Type B pancreatic cell (in vitro differentiated cells): ENCODE measurements around the gene PDE4B. TPM values are rescaled to one million over a fixed set of nuclear protein-coding genes. Genes with fewer than 3 reads are reported as not detected.

ENCODE experiments used
- DNase-seq: peaks from one replicate; pipeline ENCODE4 v3.0.0; 2021; ENCODE audit warnings: mixed read lengths; ENCODE audit not compliant: unreplicated experiment; ENCODE audit errors: extremely low spot score
- H3K27ac Mint-ChIP-seq: 2 replicates; pipeline ENCODE4 v1.8.0; 2021; ENCODE audit warnings: mild to moderate bottlenecking, mixed read lengths
- H3K27me3 Mint-ChIP-seq: 2 replicates; pipeline ENCODE4 v1.8.0; 2021; ENCODE audit warnings: mixed read lengths
- H3K36me3 Mint-ChIP-seq: 2 replicates; pipeline ENCODE4 v1.8.0; 2021; ENCODE audit warnings: mixed read lengths
- H3K4me1 Mint-ChIP-seq: one replicate; pipeline ENCODE4 v1.8.0; 2021; ENCODE audit warnings: mixed read lengths; ENCODE audit not compliant: unreplicated experiment
- H3K4me3 Mint-ChIP-seq: 2 replicates; pipeline ENCODE4 v1.8.0; 2021; ENCODE audit warnings: mild to moderate bottlenecking, mixed read lengths
- H3K9me3 Mint-ChIP-seq: 2 replicates; pipeline ENCODE4 v1.8.0; 2021; ENCODE audit warnings: mixed read lengths
- total RNA-seq: library from RNA; stranded (reverse); gene quantifications from 2 replicates; pipeline ENCODE4 v1.2.1, GENCODE V29; 2021; ENCODE audit warnings: low replicate concordance
- TF ChIP-seq, protein P1 (sequence below): fragments of 200-600 bp; sonication (generic); conservative IDR thresholded peaks from 2 replicates; pipeline ENCODE4 v1.5.0; 2021; ENCODE audit warnings: antibody characterized with exemption, mild to moderate bottlenecking

Gene PDE4B
- total RNA-seq, 1 donor from 2014 or later, result 4.7 TPM

GRCh38 chr1:66386712-66387111 lies 594.0 kb downstream of the PDE4B start:
- TF ChIP-seq, protein P1, sequence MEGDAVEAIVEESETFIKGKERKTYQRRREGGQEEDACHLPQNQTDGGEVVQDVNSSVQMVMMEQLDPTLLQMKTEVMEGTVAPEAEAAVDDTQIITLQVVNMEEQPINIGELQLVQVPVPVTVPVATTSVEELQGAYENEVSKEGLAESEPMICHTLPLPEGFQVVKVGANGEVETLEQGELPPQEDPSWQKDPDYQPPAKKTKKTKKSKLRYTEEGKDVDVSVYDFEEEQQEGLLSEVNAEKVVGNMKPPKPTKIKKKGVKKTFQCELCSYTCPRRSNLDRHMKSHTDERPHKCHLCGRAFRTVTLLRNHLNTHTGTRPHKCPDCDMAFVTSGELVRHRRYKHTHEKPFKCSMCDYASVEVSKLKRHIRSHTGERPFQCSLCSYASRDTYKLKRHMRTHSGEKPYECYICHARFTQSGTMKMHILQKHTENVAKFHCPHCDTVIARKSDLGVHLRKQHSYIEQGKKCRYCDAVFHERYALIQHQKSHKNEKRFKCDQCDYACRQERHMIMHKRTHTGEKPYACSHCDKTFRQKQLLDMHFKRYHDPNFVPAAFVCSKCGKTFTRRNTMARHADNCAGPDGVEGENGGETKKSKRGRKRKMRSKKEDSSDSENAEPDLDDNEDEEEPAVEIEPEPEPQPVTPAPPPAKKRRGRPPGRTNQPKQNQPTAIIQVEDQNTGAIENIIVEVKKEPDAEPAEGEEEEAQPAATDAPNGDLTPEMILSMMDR, result no peak
- DNase-seq, result no peak
- no peak overlapping the region for H3K4me3 Mint-ChIP-seq
- no peaks in the 10 kb centered on the region for H3K36me3 Mint-ChIP-seq
- H3K27me3 Mint-ChIP-seq, result no peaks in the 10 kb centered on the region
- no peak overlapping the region for H3K27ac Mint-ChIP-seq
- no peaks in the 10 kb centered on the region for H3K4me1 Mint-ChIP-seq
- H3K9me3 Mint-ChIP-seq, result peaks cover 5% of the 10 kb centered on the region

GRCh38 chr1:66388913-66389312 lies 596.2 kb downstream of the PDE4B start:
- Mint-ChIP-seq H3K9me3 (peaks cover 5% of the 10 kb centered on the region), H3K27me3 (no peaks in the 10 kb centered on the region), H3K4me1 (no peaks in the 10 kb centered on the region), H3K4me3 (no peak overlapping the region), H3K27ac (no peak overlapping the region), H3K36me3 (no peaks in the 10 kb centered on the region)
- TF ChIP-seq, protein P1, result no peak
- DNase-seq, result no peak

GRCh38 chr1:66393586-66394287 lies 601.0 kb downstream of the PDE4B start:
- Mint-ChIP-seq H3K9me3 (no peaks in the 10 kb centered on the region), H3K4me3 (no peak overlapping the region), H3K27ac (no peak overlapping the region), H3K27me3 (peaks cover 4% of the 10 kb centered on the region), H3K36me3 (no peaks in the 10 kb centered on the region), H3K4me1 (no peaks in the 10 kb centered on the region)
- DNase-seq, result no peak
- TF ChIP-seq, protein P1, result no peak

- Mint-ChIP-seq H3K36me3 (no peaks in the 10 kb centered on the region), H3K27me3 (peaks cover 4% of the 10 kb centered on the region), H3K4me1 (no peaks in the 10 kb centered on the region), H3K9me3 (no peaks in the 10 kb centered on the region), H3K4me3 (no peak overlapping the region), H3K27ac (no peak overlapping the region)
- no peak for DNase-seq
- TF ChIP-seq, protein P1, result no peak
These were observed 601.9 kb downstream of the PDE4B start for GRCh38 chr1:66394603-66395002.

GRCh38 chr1:66395202-66396061 lies 602.7 kb downstream of the PDE4B start:
- Mint-ChIP-seq H3K36me3 (no peaks in the 10 kb centered on the region), H3K4me1 (no peaks in the 10 kb centered on the region), H3K27me3 (peaks cover 4% of the 10 kb centered on the region), H3K9me3 (no peaks in the 10 kb centered on the region), H3K27ac (no peak overlapping the region), H3K4me3 (no peak overlapping the region)
- no peak for DNase-seq
- TF ChIP-seq, protein P1, result no peak
